Naive B cell (primary cell): ENCODE measurements around the gene SEMA3F. TPM values are rescaled to one million over a fixed set of nuclear protein-coding genes. Genes with fewer than 3 reads are reported as not detected.
A peak's percentile ranks its signal among the peaks of the same experiment; 100 is the strongest.
"Not testable (repeated sequence)": the region's sequence is repeated elsewhere in the genome, so short reads cannot be mapped to it uniquely, and the experiment has no call there.

ENCODE experiments used
- ATAC-seq, 2 donors: fragments of 150-1000 bp; cut with Tn5 transposase; 2 replicates each; pipeline ENCODE4 v1.10.0; 2021; ENCODE audit warnings: low read depth in 2 of 2, mild to moderate bottlenecking in 2 of 2, moderate library complexity in 2 of 2
- DNase-seq: peaks from one replicate; pipeline ENCODE4 v3.0.0; 2022
- H3K27ac Mint-ChIP-seq, 6 donors: one replicate each; pipeline ENCODE4 v1.8.0; 2020 to 2022; ENCODE audit warnings: mild to moderate bottlenecking in 6 of 6, mixed read lengths in 6 of 6, moderate library complexity in 5 of 6, inconsistent platforms in 2 of 6
- H3K27me3 Mint-ChIP-seq, 3 donors: one replicate each; pipeline ENCODE4 v1.8.0; 2021 to 2022; ENCODE audit warnings: mixed read lengths in 3 of 3, mild to moderate bottlenecking in 1 of 3
- H3K36me3 Mint-ChIP-seq, 2 donors: one replicate each; pipeline ENCODE4 v1.8.0; 2020 to 2022; ENCODE audit warnings: mixed read lengths in 2 of 2, inconsistent platforms in 1 of 2, mild to moderate bottlenecking in 1 of 2
- H3K4me1 Mint-ChIP-seq, 3 donors: one replicate each; pipeline ENCODE4 v1.8.0; 2020 to 2022; ENCODE audit warnings: mixed read lengths in 3 of 3, inconsistent platforms in 1 of 3, mild to moderate bottlenecking in 1 of 3, moderate library complexity in 1 of 3
- H3K4me3 Mint-ChIP-seq, 8 donors: one replicate each; pipeline ENCODE4 v1.8.0; 2020 to 2022; ENCODE audit warnings: mild to moderate bottlenecking in 8 of 8, mixed read lengths in 8 of 8, moderate library complexity in 8 of 8, inconsistent platforms in 2 of 8
- H3K9me3 Mint-ChIP-seq, 7 donors: one replicate each; pipeline ENCODE4 v1.8.0; 2020 to 2022; ENCODE audit warnings: mixed read lengths in 7 of 7, mild to moderate bottlenecking in 5 of 7, inconsistent platforms in 2 of 7, moderate library complexity in 1 of 7
- polyA plus RNA-seq, 6 donors: library from polyadenylated mRNA; unstranded; fragments of 300-500 nt; fragmentation: Illumina TruSeq; gene quantifications; one replicate each; pipeline ENCODE4 v1.2.3, GENCODE V29; 2021; ENCODE audit warnings: low read depth in 6 of 6

The SEMA3F gene
- polyA plus RNA-seq, 6 donors from 2014 or later = not detected

GRCh38 chr3:50210510-50211367 is 55.6 kb downstream of the SEMA3F start:
- H3K36me3 Mint-ChIP-seq = no peaks in the 10 kb centered on the region
- no peak overlapping the region for H3K27ac Mint-ChIP-seq
- H3K9me3 Mint-ChIP-seq = peaks cover 0 to 2% (median 0%) of the 10 kb centered on the region in 7 donors
- DNase-seq (no peak), ATAC-seq (no peak)
- no peak overlapping the region for H3K4me3 Mint-ChIP-seq
- H3K4me1 Mint-ChIP-seq = peaks cover 0 to 2% (median 0%) of the 10 kb centered on the region in 3 donors
- peaks cover 13 to 42% (median 23%) of the 10 kb centered on the region in 3 donors for H3K27me3 Mint-ChIP-seq

DNA sequence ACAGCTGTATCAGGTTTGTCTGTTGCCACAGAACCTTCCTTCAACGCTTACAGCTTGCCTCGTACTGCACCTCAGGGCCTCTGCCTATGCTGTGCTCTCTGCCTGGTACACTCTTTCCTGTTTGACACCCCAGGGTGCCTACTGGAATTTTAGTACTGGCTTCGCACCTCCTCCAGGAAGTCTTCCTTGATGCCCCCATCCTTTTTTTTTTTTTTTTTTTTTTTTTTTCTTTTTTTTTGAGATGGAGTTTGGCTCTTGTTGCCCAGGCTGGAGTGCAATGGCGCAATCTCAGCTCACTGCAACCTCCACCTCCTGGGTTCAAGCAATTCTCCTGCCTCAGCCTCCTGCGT is 56.2 kb downstream of the SEMA3F start:
- not testable (repeated sequence) for H3K4me1 Mint-ChIP-seq, H3K9me3 Mint-ChIP-seq, DNase-seq, H3K36me3 Mint-ChIP-seq, H3K4me3 Mint-ChIP-seq, H3K27ac Mint-ChIP-seq, ATAC-seq
- H3K27me3 Mint-ChIP-seq = peaks cover 13 to 37% (median 19%) of the 10 kb centered on the region in 3 donors

DNA sequence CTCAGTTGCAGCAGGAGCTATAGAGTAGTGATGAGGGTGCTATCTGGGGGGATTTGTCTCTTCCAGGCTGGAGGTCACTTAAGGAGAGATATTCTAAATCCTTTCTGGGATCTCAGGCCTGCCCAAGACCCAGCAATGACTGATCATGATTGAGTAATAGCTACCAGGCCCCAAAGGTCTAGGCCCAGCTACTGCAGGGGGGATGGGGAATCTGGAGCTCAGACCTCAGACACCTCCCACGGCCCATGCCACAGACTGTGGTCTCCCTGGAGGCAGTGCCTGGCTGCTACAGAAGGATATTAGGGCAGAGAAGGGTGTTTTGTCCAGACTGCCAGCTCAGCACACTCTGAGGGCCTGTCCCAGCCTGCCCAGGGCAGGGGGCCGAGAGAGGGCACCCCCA is 56.8 kb downstream of the SEMA3F start:
- H3K4me3 Mint-ChIP-seq = no peak overlapping the region

GRCh38 chr3:50212502-50212901 is 57.4 kb downstream of the SEMA3F start:
- H3K9me3 Mint-ChIP-seq = peaks cover 0 to 2% (median 0%) of the 10 kb centered on the region in 7 donors
- no peak for ATAC-seq
- H3K27ac Mint-ChIP-seq = no peak overlapping the region
- no peaks in the 10 kb centered on the region for H3K36me3 Mint-ChIP-seq
- no peaks in the 10 kb centered on the region for H3K4me1 Mint-ChIP-seq
- no peak overlapping the region for H3K4me3 Mint-ChIP-seq
- DNase-seq = no peak
- peaks cover 7 to 36% (median 11%) of the 10 kb centered on the region in 3 donors for H3K27me3 Mint-ChIP-seq

More for the DNA sequence above, 56.8 kb downstream of the SEMA3F start:
- H3K4me1 Mint-ChIP-seq = no peaks in the 10 kb centered on the region
- DNase-seq (no peak), ATAC-seq (no peak)
- H3K36me3 Mint-ChIP-seq = no peaks in the 10 kb centered on the region
- no peak overlapping the region for H3K27ac Mint-ChIP-seq
- peaks cover 0 to 2% (median 0%) of the 10 kb centered on the region in 7 donors for H3K9me3 Mint-ChIP-seq
- peaks cover 9 to 37% (median 13%) of the 10 kb centered on the region in 3 donors for H3K27me3 Mint-ChIP-seq

DNA sequence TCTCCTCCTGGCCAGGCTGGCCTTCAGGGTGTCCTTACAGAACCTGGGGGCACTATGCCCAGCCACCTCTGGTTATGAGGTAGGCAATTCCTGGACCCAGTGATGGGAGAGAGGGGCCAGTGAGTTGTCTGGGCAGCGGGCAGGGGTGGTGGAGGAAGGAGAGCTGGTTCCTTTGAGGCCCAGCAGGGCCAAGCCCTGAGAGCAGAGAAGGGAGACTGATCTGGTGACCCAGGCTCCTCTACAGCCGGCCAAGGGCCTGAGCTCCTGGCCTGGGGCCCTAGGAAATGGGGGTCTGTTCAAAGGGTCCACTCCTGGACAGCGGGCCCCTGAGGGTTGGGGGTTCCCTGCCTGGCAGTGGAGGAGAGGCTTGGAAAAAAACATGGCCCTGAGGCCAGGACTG is 57.8 kb downstream of the SEMA3F start:
- Mint-ChIP-seq H3K27me3 (peaks cover 4 to 32% (median 16%) of the 10 kb centered on the region in 3 donors), H3K9me3 (peaks cover 0 to 2% (median 0%) of the 10 kb centered on the region in 7 donors), H3K36me3 (no peaks in the 10 kb centered on the region), H3K27ac (no peak overlapping the region), H3K4me1 (no peaks in the 10 kb centered on the region), H3K4me3 (no peak overlapping the region)
- no peak for DNase-seq
- no peak for ATAC-seq

- no peak overlapping the region for H3K27ac Mint-ChIP-seq
- H3K36me3 Mint-ChIP-seq = no peaks in the 10 kb centered on the region
- H3K4me1 Mint-ChIP-seq = no peaks in the 10 kb centered on the region
- H3K27me3 Mint-ChIP-seq = peaks cover 4 to 28% (median 13%) of the 10 kb centered on the region in 3 donors
- H3K9me3 Mint-ChIP-seq = peaks cover 0 to 2% (median 0%) of the 10 kb centered on the region in 7 donors
- ATAC-seq = no peak
- no peak for DNase-seq
- no peak overlapping the region for H3K4me3 Mint-ChIP-seq
Measured at GRCh38 chr3:50213373-50213772, 58.2 kb downstream of the SEMA3F start.

DNA sequence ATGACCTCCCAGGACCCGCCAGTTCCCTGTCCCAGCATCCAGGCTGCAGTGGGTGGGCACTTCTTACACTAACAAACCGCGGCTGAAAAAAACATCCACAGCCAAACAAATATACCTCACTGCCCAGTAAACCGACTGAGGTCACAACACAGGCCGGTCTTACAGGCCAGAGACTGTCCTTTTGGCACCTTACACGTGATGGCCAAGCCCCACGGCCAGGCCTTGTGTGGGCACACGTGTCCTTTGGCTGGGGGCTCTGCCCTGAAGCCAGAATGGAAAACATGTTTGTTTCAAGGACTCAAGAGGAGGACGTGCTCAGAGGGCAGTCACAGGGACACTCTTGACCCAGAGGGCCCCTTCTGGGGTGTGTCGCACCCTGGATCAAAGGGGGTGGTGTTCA is 59.7 kb downstream of the SEMA3F start:
- H3K4me1 Mint-ChIP-seq = no peaks in the 10 kb centered on the region
- no peaks in the 10 kb centered on the region for H3K9me3 Mint-ChIP-seq
- DNase-seq (no peak), ATAC-seq (no peak)
- peaks cover 0 to 17% (median 5%) of the 10 kb centered on the region in 3 donors for H3K27me3 Mint-ChIP-seq
- no peaks in the 10 kb centered on the region for H3K36me3 Mint-ChIP-seq
- H3K27ac Mint-ChIP-seq = no peak overlapping the region
- no peak overlapping the region for H3K4me3 Mint-ChIP-seq

GRCh38 chr3:50215529-50215928 is 60.4 kb downstream of the SEMA3F start:
- no peaks in the 10 kb centered on the region for H3K9me3 Mint-ChIP-seq
- no peaks in the 10 kb centered on the region for H3K4me1 Mint-ChIP-seq
- H3K4me3 Mint-ChIP-seq = no peak overlapping the region
- no peak for DNase-seq
- peaks cover 0 to 13% (median 5%) of the 10 kb centered on the region in 3 donors for H3K27me3 Mint-ChIP-seq
- no peak overlapping the region for H3K27ac Mint-ChIP-seq
- H3K36me3 Mint-ChIP-seq = no peaks in the 10 kb centered on the region
- no peak for ATAC-seq

DNA sequence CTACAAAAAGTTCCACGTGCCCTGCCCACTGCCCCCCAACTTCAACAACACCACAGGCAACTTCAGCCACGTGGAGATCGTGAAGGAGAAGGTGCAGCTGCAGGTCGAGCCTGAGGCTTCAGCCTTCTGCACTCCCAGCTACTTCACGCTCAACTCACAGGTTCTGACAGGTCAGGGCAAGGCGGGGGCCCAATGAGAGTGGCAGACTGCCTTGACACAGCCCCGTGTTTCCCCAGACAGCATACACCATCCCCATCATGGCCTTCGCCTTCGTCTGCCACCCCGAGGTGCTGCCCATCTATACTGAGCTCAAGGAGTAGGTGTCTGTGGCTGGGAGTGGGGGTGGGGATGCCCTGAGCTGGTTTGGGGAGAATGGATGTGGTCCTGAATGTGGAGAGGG is 62.6 kb downstream of the SEMA3F start:
- Mint-ChIP-seq H3K4me3 (no peak overlapping the region), H3K27ac (no peak overlapping the region), H3K9me3 (no peaks in the 10 kb centered on the region), H3K36me3 (no peaks in the 10 kb centered on the region), H3K4me1 (no peaks in the 10 kb centered on the region), H3K27me3 (peaks cover 0 to 13% (median 5%) of the 10 kb centered on the region in 3 donors)
- ATAC-seq (no peak), DNase-seq (no peak)

- DNase-seq (no peak), ATAC-seq (no peak)
- H3K27ac Mint-ChIP-seq = no peak overlapping the region
- no peaks in the 10 kb centered on the region for H3K4me1 Mint-ChIP-seq
- no peaks in the 10 kb centered on the region for H3K36me3 Mint-ChIP-seq
- H3K4me3 Mint-ChIP-seq = no peak overlapping the region
- peaks cover 0 to 13% (median 5%) of the 10 kb centered on the region in 3 donors for H3K27me3 Mint-ChIP-seq
- H3K9me3 Mint-ChIP-seq = no peaks in the 10 kb centered on the region
Measured at GRCh38 chr3:50218448-50218847, 63.3 kb downstream of the SEMA3F start.

DNA sequence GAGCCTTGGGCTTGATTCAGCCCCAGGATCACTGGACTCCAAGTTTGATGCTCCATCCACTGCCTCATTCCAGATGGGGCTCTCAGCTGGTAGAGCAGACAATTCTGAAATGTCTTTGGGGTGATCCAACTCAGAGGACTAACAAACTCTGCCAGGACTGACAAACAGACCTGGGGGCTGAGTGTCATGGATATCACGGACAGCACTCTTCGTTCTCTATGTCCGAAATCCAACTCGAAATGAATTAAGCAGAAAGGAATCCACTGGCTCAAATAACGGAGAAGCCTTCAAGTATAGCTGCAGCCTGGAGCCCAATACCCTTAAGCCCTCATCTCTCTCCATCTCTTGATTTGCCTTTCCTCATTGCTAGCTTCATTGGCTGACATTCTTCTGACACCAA is 64.2 kb downstream of the SEMA3F start:
- no peaks in the 10 kb centered on the region for H3K4me1 Mint-ChIP-seq
- peaks cover 3 to 19% (median 13%) of the 10 kb centered on the region in 3 donors for H3K27me3 Mint-ChIP-seq
- H3K9me3 Mint-ChIP-seq = no peaks in the 10 kb centered on the region
- no peak overlapping the region for H3K27ac Mint-ChIP-seq
- DNase-seq (no peak), ATAC-seq (no peak)
- H3K4me3 Mint-ChIP-seq = no peak overlapping the region
- H3K36me3 Mint-ChIP-seq = no peaks in the 10 kb centered on the region

- DNase-seq = no peak
- H3K27ac Mint-ChIP-seq = no peak overlapping the region
- H3K36me3 Mint-ChIP-seq = no peaks in the 10 kb centered on the region
- H3K4me1 Mint-ChIP-seq = no peaks in the 10 kb centered on the region
- H3K27me3 Mint-ChIP-seq = peaks cover 3 to 26% (median 21%) of the 10 kb centered on the region in 3 donors
- H3K4me3 Mint-ChIP-seq = no peak overlapping the region
- H3K9me3 Mint-ChIP-seq = no peaks in the 10 kb centered on the region
- ATAC-seq = no peak
Measured at GRCh38 chr3:50220109-50220508, 65.0 kb downstream of the SEMA3F start.

DNA sequence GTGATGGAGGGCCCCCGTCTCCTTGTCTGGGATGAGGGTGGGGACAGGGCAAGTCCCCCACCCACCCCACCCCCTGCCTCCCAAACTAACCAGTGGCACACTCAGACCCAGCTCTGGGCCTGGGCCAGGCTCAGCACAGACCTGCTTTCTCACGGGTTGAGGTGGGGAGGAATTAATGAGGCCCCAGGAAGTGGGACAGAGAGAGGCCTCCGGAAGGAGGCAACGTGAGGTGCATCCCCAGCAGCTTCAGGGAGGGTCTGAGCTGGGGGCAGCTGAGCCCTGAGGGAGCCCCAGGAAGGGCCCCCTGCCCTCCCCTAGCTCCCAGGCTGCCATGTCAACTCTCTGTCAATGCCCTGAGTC is 65.9 kb downstream of the SEMA3F start:
- Mint-ChIP-seq H3K4me3 (no peak overlapping the region), H3K4me1 (peaks cover 4 to 6% (median 5%) of the 10 kb centered on the region in 3 donors), H3K27ac (no peak overlapping the region), H3K36me3 (no peaks in the 10 kb centered on the region), H3K9me3 (no peaks in the 10 kb centered on the region), H3K27me3 (peaks cover 3 to 25% (median 24%) of the 10 kb centered on the region in 3 donors)
- ATAC-seq (no peak), DNase-seq (no peak)

- Mint-ChIP-seq H3K4me1 (peaks cover 7 to 10% (median 9%) of the 10 kb centered on the region in 3 donors), H3K27me3 (peaks cover 3 to 24% (median 23%) of the 10 kb centered on the region in 3 donors), H3K9me3 (no peaks in the 10 kb centered on the region), H3K27ac (peak overlapping the region in 1 of 6 donors; percentile 73), H3K36me3 (no peaks in the 10 kb centered on the region), H3K4me3 (no peak overlapping the region)
- ATAC-seq (no peak), DNase-seq (no peak)
Measured at GRCh38 chr3:50221411-50222168, 66.5 kb downstream of the SEMA3F start.
